Hepatic stellate cell (primary cell): ENCODE results near the gene TRIM65.
"Not testable (repeated sequence)": the region's sequence is repeated elsewhere in the genome, so short reads cannot be mapped to it uniquely, and the experiment has no call there.

Experiments used
- DNase-seq: peaks from one replicate; pipeline ENCODE4 v3.0.0; 2011; ENCODE audit warnings: low spot score

Gene TRIM65

DNA sequence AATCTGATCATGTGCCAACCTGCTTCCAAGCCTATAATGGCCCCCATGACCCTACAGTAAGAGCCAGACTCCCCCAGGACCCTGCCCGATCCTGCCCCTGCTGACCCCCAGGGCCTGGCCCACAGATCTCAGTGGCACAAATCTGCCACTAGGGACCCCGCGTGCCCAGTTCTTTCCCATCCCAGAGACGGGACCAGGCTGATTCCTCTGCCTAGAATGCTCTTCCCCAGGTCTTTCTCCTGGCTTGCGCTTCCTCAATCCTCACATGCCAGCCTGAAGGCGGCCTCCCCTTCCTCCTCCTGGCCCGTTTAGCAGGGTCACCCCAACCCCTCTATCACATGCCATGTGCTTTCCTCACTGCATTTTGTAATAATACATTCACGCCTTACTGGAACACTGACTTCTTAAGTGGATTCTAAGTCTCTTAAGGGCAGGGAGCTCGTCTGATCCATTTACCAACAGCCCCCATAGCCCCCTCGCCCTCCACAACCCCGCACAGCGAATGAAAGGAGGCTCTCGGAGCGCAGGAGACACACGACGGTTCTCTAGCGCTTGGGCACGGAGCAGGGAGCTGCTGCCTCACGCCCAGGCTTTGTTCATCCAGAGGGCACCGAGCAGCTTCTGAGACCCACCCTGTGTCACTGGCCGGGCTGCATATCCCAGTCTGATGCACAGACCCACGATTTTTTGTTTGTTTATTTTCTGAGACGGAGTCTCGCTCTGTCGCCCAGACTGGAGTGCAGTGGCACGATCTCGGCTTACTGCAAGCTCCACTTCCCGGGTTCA is 1.2 kb downstream of the TRIM65 start:
- DNase-seq, result no peak

- no peak for DNase-seq
These were observed 2.6 kb downstream of the TRIM65 start for GRCh38 chr17:75894049-75894733.

DNA sequence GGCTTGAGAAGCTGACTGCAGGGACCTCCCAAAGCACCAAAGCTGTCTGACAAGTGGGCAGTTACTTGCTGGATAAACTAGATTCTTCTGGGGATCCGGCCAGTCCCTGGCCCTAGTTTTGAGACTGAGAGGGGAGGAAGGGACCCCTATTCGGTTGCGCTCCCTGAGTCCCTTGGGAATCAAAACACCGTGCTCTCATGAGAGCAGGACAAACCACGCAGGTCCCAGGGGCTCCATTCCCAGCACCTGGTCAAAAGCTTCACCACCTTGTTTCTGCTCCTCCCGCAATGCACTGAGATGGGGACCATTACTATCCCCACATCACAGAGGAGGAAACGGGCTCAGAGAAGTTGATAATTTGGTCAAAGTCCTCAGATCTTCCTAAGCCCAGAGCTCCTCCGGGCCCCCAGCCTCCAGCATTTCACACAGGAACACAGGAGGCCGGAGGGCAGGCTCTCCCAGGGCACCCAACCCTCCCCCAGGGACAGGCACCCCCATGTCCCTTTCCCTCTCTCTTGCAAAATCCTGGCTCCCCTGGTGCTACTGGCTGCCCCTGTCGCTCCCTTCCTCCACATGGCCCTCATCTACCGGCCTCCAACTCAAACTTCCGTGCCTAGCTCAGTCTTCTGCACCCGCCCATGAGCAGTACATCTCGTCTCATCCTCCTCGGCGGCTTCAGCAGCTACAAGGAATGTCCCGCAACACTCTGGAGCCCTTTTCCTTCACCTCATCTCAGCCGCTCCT is 3.3 kb downstream of the TRIM65 start:
- DNase-seq, result no peak

- DNase-seq, result no peak
These were observed 4.1 kb downstream of the TRIM65 start for GRCh38 chr17:75892556-75893224.

- DNase-seq, result no peak
These were observed 4.9 kb downstream of the TRIM65 start for GRCh38 chr17:75891605-75892555.

GRCh38 chr17:75891022-75891604 is 5.6 kb downstream of the TRIM65 start:
- no peak for DNase-seq

GRCh38 chr17:75889454-75889853 is 7.3 kb downstream of the TRIM65 start:
- no peak for DNase-seq

DNA sequence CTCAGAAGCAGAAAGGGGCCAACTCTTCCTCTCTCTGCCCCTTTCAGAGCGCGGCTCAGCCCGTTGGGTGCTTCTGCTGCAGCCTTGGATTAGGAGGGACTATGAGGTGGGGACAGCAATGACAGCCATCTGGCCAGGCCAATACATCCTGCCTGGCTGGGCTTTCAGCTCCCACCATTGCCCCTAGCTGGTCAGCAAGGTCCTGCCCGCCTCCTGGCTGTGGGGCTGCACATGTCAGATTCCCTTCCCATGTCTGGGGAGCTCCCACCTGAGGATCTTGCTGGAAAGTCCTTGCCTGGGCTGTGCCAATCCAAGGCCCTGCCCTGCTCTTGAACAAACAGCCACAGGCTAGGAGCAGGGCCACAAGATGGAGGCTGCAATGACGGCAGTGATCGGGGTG is 8.3 kb downstream of the TRIM65 start:
- DNase-seq, result no peak

GRCh38 chr17:75885860-75886259 is 10.9 kb downstream of the TRIM65 start:
- DNase-seq, result not testable (repeated sequence)

GRCh38 chr17:75885431-75885830 is 11.3 kb downstream of the TRIM65 start:
- DNase-seq, result no peak

- no peak for DNase-seq
These were observed 14.9 kb downstream of the TRIM65 start for GRCh38 chr17:75881678-75882454.

DNA sequence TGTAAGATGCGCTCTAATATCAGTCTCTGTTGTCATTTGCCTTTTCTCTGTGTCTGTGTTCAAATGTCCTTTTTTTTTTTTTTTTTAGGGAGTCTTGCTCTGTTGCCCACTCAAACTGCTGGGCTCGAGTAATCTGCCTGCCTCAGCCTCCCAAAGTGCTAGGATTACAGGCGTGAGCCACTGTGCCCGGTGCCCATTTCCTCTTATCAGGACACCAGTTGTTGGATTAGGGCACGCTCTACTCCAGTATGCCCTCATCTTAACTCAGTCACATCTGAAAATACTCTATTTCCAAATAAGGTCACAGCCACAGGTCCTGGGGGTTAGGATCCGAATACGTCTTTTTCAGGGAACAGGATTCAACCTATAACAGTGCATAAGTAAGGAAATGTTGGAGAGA is 16.5 kb downstream of the TRIM65 start:
- DNase-seq, result no peak

DNA sequence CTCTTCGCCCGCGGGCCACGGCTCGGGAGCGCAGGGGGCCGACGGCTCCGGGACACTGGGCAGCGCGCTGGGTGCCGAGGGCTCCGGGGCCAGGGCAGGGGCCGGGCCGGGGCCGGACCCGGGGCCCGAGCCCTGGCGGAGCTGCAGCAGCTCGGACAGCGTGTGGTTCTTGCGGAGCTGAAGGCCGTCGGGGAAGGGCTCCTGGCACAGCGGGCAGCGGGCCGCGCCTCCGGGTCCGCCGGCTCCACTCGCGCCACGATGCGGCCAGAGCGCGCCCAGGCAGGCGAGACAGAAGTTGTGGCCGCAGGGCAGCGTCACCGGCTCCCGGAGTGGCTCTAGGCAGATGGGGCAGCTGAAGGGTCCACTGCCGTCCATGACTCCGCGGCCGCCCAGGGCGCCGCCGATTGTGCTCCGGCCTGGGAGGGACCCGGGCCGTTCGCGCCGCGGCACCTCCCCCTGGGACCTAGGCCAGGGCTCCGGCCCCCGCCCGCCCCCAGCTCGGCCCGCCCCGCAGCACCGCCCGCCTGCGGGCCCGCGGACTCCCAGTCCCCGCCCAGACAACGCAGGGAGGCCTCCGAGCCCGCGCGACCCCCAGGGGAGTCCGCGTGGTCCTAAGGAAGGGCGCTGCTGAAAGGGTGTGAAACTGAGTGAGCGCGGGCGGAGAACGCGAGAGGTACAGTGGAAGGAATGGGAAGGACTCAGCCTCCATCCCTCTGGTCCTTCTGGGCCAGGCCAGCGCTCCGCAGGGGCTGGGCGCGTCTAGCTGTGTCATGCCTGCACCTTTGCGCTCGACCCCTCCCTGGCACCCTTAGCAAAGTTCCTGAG is 18.4 kb downstream of the TRIM65 start, which contains the start of gene TRIM47:
TSS of gene TRIM47 (minus strand) at position 408 of the 825 bp plus-strand sequence. CDS start at position 375, 33 bp downstream.
- peak; percentile 66 for DNase-seq

- DNase-seq, result peak; percentile 73
These were observed 19.0 kb downstream of the TRIM65 start for GRCh38 chr17:75877752-75878173.

DNA sequence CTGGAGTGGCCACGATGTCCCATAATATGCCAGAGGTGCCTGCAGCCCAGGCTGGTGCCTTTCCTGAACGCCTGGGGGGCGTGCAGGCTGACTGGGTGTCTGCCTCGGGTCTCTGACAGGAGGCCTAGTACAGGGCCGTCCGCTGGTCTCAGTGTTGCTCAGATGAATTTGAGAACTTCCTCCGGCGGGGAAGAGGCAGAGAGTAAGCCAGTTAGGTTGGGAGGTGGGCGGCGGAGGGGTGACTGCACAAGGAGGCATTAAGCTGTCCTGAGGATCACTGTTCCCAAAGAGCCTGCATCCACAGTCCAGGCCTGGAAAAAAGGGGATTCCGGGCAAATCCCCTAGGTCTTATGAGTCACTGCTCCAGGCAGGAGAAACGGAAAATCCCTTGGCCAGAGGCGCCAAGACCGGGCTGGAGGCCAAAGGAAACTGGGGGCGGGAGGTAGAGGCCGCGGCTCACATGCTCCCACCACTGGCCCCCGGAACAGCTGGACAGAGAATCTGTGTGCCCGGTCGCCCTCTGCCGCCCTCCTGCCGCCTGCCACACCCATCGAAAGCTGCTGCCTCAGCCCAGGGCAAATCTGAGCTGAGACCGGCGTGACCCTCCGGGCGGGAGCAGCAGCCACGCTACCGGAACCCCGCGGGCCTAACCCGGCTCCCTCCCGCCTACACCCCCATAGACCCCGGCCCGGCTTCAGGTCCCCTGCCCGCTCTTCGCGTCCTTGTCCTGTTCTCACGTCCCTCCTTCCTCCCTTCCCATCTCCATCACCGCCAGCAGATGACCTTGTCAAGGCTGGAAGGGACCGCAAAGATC is 19.6 kb downstream of the TRIM65 start:
- DNase-seq, result peak; percentile 91

GRCh38 chr17:75876190-75876937 is 20.4 kb downstream of the TRIM65 start:
- DNase-seq, result no peak

DNA sequence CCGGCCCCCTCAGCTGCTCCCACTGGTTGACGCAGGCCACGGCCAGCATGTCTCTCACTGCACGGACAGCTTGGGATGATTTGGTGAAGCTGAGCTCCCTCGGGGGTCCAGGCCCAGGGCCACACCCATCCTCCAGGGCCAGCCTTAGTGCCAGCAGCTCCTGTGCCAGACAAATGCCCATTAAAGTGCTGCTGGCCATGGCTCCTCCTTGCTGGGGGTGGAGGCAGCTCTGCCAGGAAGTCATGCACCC is 20.9 kb downstream of the TRIM65 start:
- DNase-seq, result no peak
